OCI-LY7 (cell line): Measurements from ENCODE around the gene LSM14B.

ENCODE experiments used
- EZH2phosphoT487 ChIP-seq: fragments of 200-600 bp; sonication (generic); IDR thresholded peaks from 2 replicates; pipeline ENCODE4 v1.6.1; 2018; ENCODE audit warnings: low read depth, borderline replicate concordance, mild to moderate bottlenecking, mixed run types, antibody characterized with exemption, low read length, moderate library complexity, mixed read lengths
- TF ChIP-seq, protein P1 (sequence below): fragments of 200-600 bp; sonication (generic); conservative IDR thresholded peaks from 2 replicates; pipeline ENCODE4 v1.5.1; 2014; ENCODE audit warnings: mild to moderate bottlenecking, antibody characterized with exemption, low read length, moderate library complexity, mixed read lengths

DNA sequence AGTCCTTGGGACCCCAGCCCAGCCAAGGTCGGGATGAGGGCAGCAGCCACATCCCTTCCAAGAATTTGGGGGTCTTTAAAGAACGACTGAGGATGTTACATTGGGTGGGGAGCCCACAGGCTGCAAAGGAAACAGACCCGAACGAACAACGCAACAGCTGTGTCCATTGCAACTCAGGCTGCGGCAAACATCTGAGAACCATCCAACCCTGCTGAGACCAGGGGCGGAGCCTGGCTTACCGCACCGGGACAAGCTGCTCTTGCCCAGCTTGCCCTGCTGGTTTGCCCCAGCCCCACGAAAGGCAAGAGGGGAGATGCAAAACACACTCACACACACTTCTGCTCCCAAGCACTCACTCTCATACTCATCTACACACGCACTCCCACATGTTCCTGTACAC, 35.0 kb upstream of the LSM14B start:
- TF ChIP-seq, protein P1, sequence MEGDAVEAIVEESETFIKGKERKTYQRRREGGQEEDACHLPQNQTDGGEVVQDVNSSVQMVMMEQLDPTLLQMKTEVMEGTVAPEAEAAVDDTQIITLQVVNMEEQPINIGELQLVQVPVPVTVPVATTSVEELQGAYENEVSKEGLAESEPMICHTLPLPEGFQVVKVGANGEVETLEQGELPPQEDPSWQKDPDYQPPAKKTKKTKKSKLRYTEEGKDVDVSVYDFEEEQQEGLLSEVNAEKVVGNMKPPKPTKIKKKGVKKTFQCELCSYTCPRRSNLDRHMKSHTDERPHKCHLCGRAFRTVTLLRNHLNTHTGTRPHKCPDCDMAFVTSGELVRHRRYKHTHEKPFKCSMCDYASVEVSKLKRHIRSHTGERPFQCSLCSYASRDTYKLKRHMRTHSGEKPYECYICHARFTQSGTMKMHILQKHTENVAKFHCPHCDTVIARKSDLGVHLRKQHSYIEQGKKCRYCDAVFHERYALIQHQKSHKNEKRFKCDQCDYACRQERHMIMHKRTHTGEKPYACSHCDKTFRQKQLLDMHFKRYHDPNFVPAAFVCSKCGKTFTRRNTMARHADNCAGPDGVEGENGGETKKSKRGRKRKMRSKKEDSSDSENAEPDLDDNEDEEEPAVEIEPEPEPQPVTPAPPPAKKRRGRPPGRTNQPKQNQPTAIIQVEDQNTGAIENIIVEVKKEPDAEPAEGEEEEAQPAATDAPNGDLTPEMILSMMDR, result no peak
- no peak for TF ChIP-seq EZH2phosphoT487
